DOHH2 (cell line): ENCODE data around the gene CEMIP.

ENCODE experiments used
- H3F3A ChIP-seq: fragments of 200-600 bp; sonication (generic), shearing (Covaris generic); 2 replicates; pipeline ENCODE4 v1.6.0; 2016; ENCODE audit warnings: antibody characterized with exemption, mild to moderate bottlenecking; ENCODE audit not compliant: control insufficient read depth, insufficient read depth
- H3K27ac ChIP-seq: fragments of 200-600 bp; sonication (generic); 2 replicates; pipeline ENCODE4 v1.5.1; 2014; ENCODE audit warnings: low read depth, mild to moderate bottlenecking, low read length, moderate library complexity
- H3K27me3 ChIP-seq: fragments of 200-600 bp; sonication (generic); 2 replicates; pipeline ENCODE4 v1.6.1; 2014; ENCODE audit warnings: mild to moderate bottlenecking, low read length, mixed read lengths; ENCODE audit not compliant: control insufficient read depth
- H3K36me3 ChIP-seq: fragments of 200-600 bp; sonication (generic); 2 replicates; pipeline ENCODE4 v1.6.1; 2014; ENCODE audit warnings: mild to moderate bottlenecking, low read length, moderate library complexity, mixed read lengths; ENCODE audit not compliant: control insufficient read depth
- H3K4me1 ChIP-seq: fragments of 200-600 bp; sonication (generic); 2 replicates; pipeline ENCODE4 v1.6.1; 2014; ENCODE audit warnings: mild to moderate bottlenecking, low read length, mixed read lengths; ENCODE audit not compliant: control insufficient read depth
- H3K4me2 ChIP-seq: fragments of 200-600 bp; sonication (generic); 2 replicates; pipeline ENCODE4 v1.6.0; 2014; ENCODE audit warnings: mild to moderate bottlenecking, low read length, moderate library complexity
- H3K4me3 ChIP-seq: fragments of 200-600 bp; sonication (generic); 2 replicates; pipeline ENCODE4 v1.5.1; 2014; ENCODE audit warnings: mild to moderate bottlenecking, low read length, mixed read lengths
- H3K79me2 ChIP-seq: fragments of 200-600 bp; sonication (generic); 2 replicates; pipeline ENCODE4 v1.6.1; 2014; ENCODE audit warnings: mild to moderate bottlenecking, low read length, mixed read lengths; ENCODE audit not compliant: control insufficient read depth
- H3K9me2 ChIP-seq: fragments of 200-600 bp; sonication (generic); replicated peaks from 2 replicates; pipeline ENCODE4 v1.6.1; 2014; ENCODE audit warnings: mild to moderate bottlenecking, low read length, mixed read lengths; ENCODE audit not compliant: control insufficient read depth
- H3K9me3 ChIP-seq: fragments of 200-600 bp; sonication (generic); 2 replicates; pipeline ENCODE4 v1.6.1; 2014; ENCODE audit warnings: antibody characterized with exemption, low read length, mixed read lengths; ENCODE audit not compliant: control insufficient read depth, insufficient read depth
- H4K20me1 ChIP-seq: fragments of 200-600 bp; sonication (generic); 2 replicates; pipeline ENCODE4 v1.6.0; 2014; ENCODE audit warnings: low read depth, mild to moderate bottlenecking, antibody characterized with exemption, low read length, moderate library complexity; ENCODE audit not compliant: control insufficient read depth, insufficient read depth
- CTCF ChIP-seq: fragments of 200-600 bp; sonication (generic); IDR thresholded peaks from one replicate; pipeline ENCODE4 v1.5.1; 2014; ENCODE audit warnings: antibody characterized with exemption, mild to moderate bottlenecking, low read depth, low read length; ENCODE audit not compliant: poor library complexity, severe bottlenecking
- EZH2phosphoT487 ChIP-seq: fragments of 200-600 bp; sonication (generic); IDR thresholded peaks from 2 replicates; pipeline ENCODE4 v1.6.1; 2017; ENCODE audit warnings: borderline replicate concordance, mild to moderate bottlenecking, antibody characterized with exemption, low read length, moderate library complexity, mixed read lengths

Gene CEMIP

GRCh38 chr15:80969316-80969715 is 190.1 kb downstream of the CEMIP start:
- H3K9me2 ChIP-seq, result no peaks in the 10 kb centered on the region
- no peak overlapping the region for H3K4me3 ChIP-seq
- H4K20me1 ChIP-seq, result 0 out of 2 replicates have a peak, but pooled peaks cover 7% of the 10 kb centered on the region
- H3K27me3 ChIP-seq, result no peaks in the 10 kb centered on the region
- no peak overlapping the region for H3K27ac ChIP-seq
- TF ChIP-seq EZH2phosphoT487 (no peak), CTCF (no peak)
- H3K4me2 ChIP-seq, result no peak overlapping the region
- H3K4me1 ChIP-seq, result no peaks in the 10 kb centered on the region
- H3F3A ChIP-seq, result no peaks in the 10 kb centered on the region; the same call in 1 of the 2 replicates
- H3K36me3 ChIP-seq, result peaks cover 20% of the 10 kb centered on the region
- H3K9me3 ChIP-seq, result no peaks in the 10 kb centered on the region
- peaks cover 6% of the 10 kb centered on the region for H3K79me2 ChIP-seq

- no peaks in the 10 kb centered on the region; the same call in 1 of the 2 replicates for H3F3A ChIP-seq
- no peak overlapping the region for H3K4me2 ChIP-seq
Measured at GRCh38 chr15:80970018-80970657, 191.0 kb downstream of the CEMIP start.

GRCh38 chr15:80970658-80971057 is 191.5 kb downstream of the CEMIP start:
- peaks cover 20% of the 10 kb centered on the region for H3K36me3 ChIP-seq
- no peaks in the 10 kb centered on the region for H3K9me3 ChIP-seq
- TF ChIP-seq CTCF, result no peak
- no peak for TF ChIP-seq EZH2phosphoT487

More at GRCh38 chr15:80970018-80970657, 191.0 kb downstream of the CEMIP start:
- peaks cover 8% of the 10 kb centered on the region for H3K79me2 ChIP-seq
- peaks cover 20% of the 10 kb centered on the region for H3K36me3 ChIP-seq
- TF ChIP-seq EZH2phosphoT487 (no peak), CTCF (peak; percentile 84)
- H3K4me3 ChIP-seq, result no peak overlapping the region
- H3K9me3 ChIP-seq, result no peaks in the 10 kb centered on the region
- no peaks in the 10 kb centered on the region for H3K4me1 ChIP-seq
- no peaks in the 10 kb centered on the region for H3K9me2 ChIP-seq
- no peaks in the 10 kb centered on the region for H3K27me3 ChIP-seq
- 0 out of 2 replicates have a peak, but pooled peaks cover 7% of the 10 kb centered on the region for H4K20me1 ChIP-seq
- H3K27ac ChIP-seq, result no peak overlapping the region

More at GRCh38 chr15:80970658-80971057, 191.5 kb downstream of the CEMIP start:
- Histone ChIP-seq H3K79me2 (peaks cover 13% of the 10 kb centered on the region), H3K4me2 (no peak overlapping the region), H3K27me3 (no peaks in the 10 kb centered on the region), H3K9me2 (no peaks in the 10 kb centered on the region), H4K20me1 (0 out of 2 replicates have a peak, but pooled peaks cover 7% of the 10 kb centered on the region), H3K4me3 (no peak overlapping the region), H3K4me1 (no peaks in the 10 kb centered on the region), H3K27ac (no peak overlapping the region), H3F3A (no peaks in the 10 kb centered on the region; the same call in 1 of the 2 replicates)
